Measurements from ENCODE around the gene ALDH4A1.

DNA sequence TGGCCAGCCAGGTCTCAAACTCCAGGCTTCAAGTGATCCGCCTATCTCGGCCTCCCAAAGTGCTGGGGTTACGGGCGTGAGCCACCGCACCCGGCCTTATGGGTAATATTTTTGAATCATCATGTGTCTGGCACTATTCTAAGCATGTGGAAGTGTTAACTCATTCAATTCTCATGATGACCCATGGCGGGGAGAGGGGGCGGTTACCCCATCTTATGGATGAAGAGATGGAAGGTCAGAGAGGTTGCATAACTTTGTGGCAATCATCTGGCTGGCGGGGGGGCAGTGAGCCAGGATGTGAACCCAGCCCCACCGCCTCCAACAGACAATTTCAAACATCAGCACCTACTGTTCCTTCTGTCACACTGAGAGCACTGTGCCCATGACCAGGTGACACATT lies 31.4 kb downstream of the ALDH4A1 start:
- no peak for TF ChIP-seq RXRA (IDR thresholded peaks at IDR 0.05)
- TF ChIP-seq REST (IDR thresholded peaks at IDR 0.05): no peak
- no peak for TF ChIP-seq CTCF (IDR thresholded peaks at IDR 0.05; ENCODE audit: low read depth, low read length, missing input control)
- TF ChIP-seq, protein P1, sequence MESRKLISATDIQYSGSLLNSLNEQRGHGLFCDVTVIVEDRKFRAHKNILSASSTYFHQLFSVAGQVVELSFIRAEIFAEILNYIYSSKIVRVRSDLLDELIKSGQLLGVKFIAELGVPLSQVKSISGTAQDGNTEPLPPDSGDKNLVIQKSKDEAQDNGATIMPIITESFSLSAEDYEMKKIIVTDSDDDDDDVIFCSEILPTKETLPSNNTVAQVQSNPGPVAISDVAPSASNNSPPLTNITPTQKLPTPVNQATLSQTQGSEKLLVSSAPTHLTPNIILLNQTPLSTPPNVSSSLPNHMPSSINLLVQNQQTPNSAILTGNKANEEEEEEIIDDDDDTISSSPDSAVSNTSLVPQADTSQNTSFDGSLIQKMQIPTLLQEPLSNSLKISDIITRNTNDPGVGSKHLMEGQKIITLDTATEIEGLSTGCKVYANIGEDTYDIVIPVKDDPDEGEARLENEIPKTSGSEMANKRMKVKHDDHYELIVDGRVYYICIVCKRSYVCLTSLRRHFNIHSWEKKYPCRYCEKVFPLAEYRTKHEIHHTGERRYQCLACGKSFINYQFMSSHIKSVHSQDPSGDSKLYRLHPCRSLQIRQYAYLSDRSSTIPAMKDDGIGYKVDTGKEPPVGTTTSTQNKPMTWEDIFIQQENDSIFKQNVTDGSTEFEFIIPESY (IDR thresholded peaks at IDR 0.05): no peak
- TF ChIP-seq FOXA2 (IDR thresholded peaks at IDR 0.05): no peak
- no peak for TF ChIP-seq EGR1 (IDR thresholded peaks at IDR 0.05; ENCODE audit: low read depth in 2 of 2)
- TF ChIP-seq SP1 (IDR thresholded peaks at IDR 0.05): no peak
- no peak for TF ChIP-seq YY1 (IDR thresholded peaks at IDR 0.05)

All from liver (tissue), 3 donors.